Ascending aorta (tissue), 2 donors: ENCODE results near the gene LPAR1. TPM values are rescaled to one million over a fixed set of nuclear protein-coding genes. Genes with fewer than 3 reads are reported as not detected.

Experiments used
- DNase-seq, 2 donors: peaks; one replicate each; pipeline ENCODE4 v3.0.0-alpha.2; 2019; ENCODE audit warnings: low spot score in 2 of 2
- H3K27ac ChIP-seq, 2 donors: fragments of 200-600 bp; sonication (generic); one replicate each; pipeline ENCODE4 v1.5.1; 2016 to 2017; ENCODE audit warnings: mild to moderate bottlenecking in 1 of 2
- H3K27me3 ChIP-seq: fragments of 200-600 bp; sonication (generic); one replicate; pipeline ENCODE4 v1.5.1; 2017
- H3K36me3 ChIP-seq, 2 donors: fragments of 200-600 bp; sonication (generic); one replicate each; pipeline ENCODE4 v1.5.1; 2016
- H3K4me1 ChIP-seq, 2 donors: fragments of 200-600 bp; sonication (generic); one replicate each; pipeline ENCODE4 v1.5.1; 2016 to 2017; ENCODE audit warnings: mild to moderate bottlenecking in 1 of 2
- H3K4me3 ChIP-seq, 2 donors: fragments of 200-600 bp; sonication (generic); one replicate each; pipeline ENCODE4 v1.5.1; 2016 to 2017; ENCODE audit warnings: mild to moderate bottlenecking in 1 of 2
- H3K9me3 ChIP-seq, 2 donors: fragments of 200-600 bp; sonication (generic); one replicate each; pipeline ENCODE4 v1.5.1; 2016
- CTCF ChIP-seq, 3 experiments: fragments of 200-600 bp in 2 of 3; fragments of 450-650 bp in 1 of 3; sonication (generic) in 2 of 3; IDR thresholded peaks; one replicate each; pipeline ENCODE4 v1.5.1; 2016 to 2019; ENCODE audit warnings: antibody characterized with exemption in 3 of 3, mild to moderate bottlenecking in 1 of 3, moderate library complexity in 1 of 3
- intact Hi-C: fragments of 100-400 bp; cut with DNase I; formaldehyde crosslinking; loops from one replicate; pipeline ENCODE4 v1.15.1; 2023
- total RNA-seq: library from RNA; depleted of rRNA; stranded (reverse); fragments of >200 nt; gene quantifications from one replicate; pipeline ENCODE4 v1.1.0, GENCODE V29; 2016

Gene LPAR1
- total RNA-seq, 1 donor from 2014 or later = 35.4 TPM

DNA sequence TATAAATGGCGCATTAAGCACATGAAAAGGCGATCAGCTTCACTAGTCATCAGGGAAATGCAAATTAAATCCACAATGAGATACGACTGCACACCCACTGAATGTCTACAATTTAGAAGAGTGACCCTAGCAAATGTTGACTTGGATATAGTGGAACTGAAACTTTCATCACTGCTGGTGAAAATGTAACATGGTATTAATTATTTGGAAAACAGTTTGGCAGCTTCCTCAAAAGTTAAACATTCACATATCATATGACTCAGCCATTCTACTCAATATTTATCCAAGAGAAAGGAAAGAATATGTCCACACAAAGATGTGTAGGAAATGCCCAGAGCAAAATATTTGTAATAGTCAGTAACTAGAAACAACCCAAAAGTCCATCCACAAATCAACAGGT lies 146.5 kb downstream of the LPAR1 start:
- Histone ChIP-seq H3K27ac (peak overlapping the region; percentile 27 to 59), H3K9me3 (no peaks in the 10 kb centered on the region), H3K27me3 (no peaks in the 10 kb centered on the region), H3K4me1 (peaks cover 4 to 27% of the 10 kb centered on the region in 2 donors), H3K36me3 (no peaks in the 10 kb centered on the region), H3K4me3 (no peak overlapping the region)
- no peak for DNase-seq
- TF ChIP-seq CTCF (IDR thresholded peaks at IDR 0.05) = no peak
- intact Hi-C loops = no loop called here

DNA sequence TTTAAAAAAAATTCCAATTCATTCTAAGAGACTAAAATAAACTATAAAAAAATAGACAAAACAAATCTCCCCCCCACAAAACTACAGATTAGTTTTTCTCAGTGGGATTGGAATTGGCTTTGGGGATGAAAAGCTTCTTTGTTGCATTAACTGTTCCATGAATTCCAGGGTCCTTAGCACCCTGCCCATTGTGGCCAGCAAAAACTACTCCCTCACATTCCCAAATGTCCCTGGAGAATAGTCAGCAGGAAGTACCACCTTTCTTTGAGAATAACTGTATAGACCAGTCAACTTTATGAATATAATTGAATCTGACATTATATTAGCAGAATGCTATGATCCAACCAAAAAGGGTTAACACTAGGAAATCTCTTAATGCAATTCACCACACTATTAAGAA lies 147.9 kb downstream of the LPAR1 start:
- Histone ChIP-seq H3K27ac (peak overlapping the region; percentile 15 to 46), H3K4me1 (peaks cover 4 to 20% of the 10 kb centered on the region in 2 donors)
- TF ChIP-seq CTCF (IDR thresholded peaks at IDR 0.05) = no peak

GRCh38 chr9:110887276-110887675 lies 151.0 kb downstream of the LPAR1 start:
- TF ChIP-seq CTCF (IDR thresholded peaks at IDR 0.05) = no peak
- Histone ChIP-seq H3K4me1 (peaks cover 0 to 15% of the 10 kb centered on the region in 2 donors), H3K9me3 (no peaks in the 10 kb centered on the region), H3K36me3 (no peaks in the 10 kb centered on the region), H3K27ac (peak overlapping the region in 1 of 2 donors; percentile 49), H3K27me3 (no peaks in the 10 kb centered on the region), H3K4me3 (no peak overlapping the region)
- intact Hi-C loops = no loop called here
- DNase-seq = no peak

More for the DNA sequence above, 147.9 kb downstream of the LPAR1 start:
- Histone ChIP-seq H3K9me3 (no peaks in the 10 kb centered on the region), H3K36me3 (no peaks in the 10 kb centered on the region), H3K27me3 (no peaks in the 10 kb centered on the region), H3K4me3 (no peak overlapping the region)
- DNase-seq = no peak
- intact Hi-C loops = no loop called here

GRCh38 chr9:110886832-110887231 lies 151.4 kb downstream of the LPAR1 start:
- intact Hi-C loops = no loop called here
- H3K9me3 ChIP-seq = no peaks in the 10 kb centered on the region
- no peak for DNase-seq
- H3K4me3 ChIP-seq = no peak overlapping the region
- peak overlapping the region in 1 of 2 donors; percentile 49 for H3K27ac ChIP-seq
- peaks cover 0 to 15% of the 10 kb centered on the region in 2 donors for H3K4me1 ChIP-seq
- no peak for TF ChIP-seq CTCF (IDR thresholded peaks at IDR 0.05)
- H3K36me3 ChIP-seq = no peaks in the 10 kb centered on the region
- no peaks in the 10 kb centered on the region for H3K27me3 ChIP-seq

- H3K4me1 ChIP-seq = peaks cover 0 to 14% of the 10 kb centered on the region in 2 donors
- DNase-seq = no peak
- no peaks in the 10 kb centered on the region for H3K9me3 ChIP-seq
- intact Hi-C loops = loop anchor here (5.0 kb wide), 1 partner anchor 57 kb away; no protein-coding TSS in a partner anchor
- no peaks in the 10 kb centered on the region for H3K27me3 ChIP-seq
- no peak overlapping the region for H3K27ac ChIP-seq
- TF ChIP-seq CTCF (IDR thresholded peaks at IDR 0.05) = no peak
- H3K36me3 ChIP-seq = peaks cover 3 to 4% of the 10 kb centered on the region in 2 donors
- no peak overlapping the region for H3K4me3 ChIP-seq
Measured at GRCh38 chr9:110880189-110880588, 158.1 kb downstream of the LPAR1 start.

DNA sequence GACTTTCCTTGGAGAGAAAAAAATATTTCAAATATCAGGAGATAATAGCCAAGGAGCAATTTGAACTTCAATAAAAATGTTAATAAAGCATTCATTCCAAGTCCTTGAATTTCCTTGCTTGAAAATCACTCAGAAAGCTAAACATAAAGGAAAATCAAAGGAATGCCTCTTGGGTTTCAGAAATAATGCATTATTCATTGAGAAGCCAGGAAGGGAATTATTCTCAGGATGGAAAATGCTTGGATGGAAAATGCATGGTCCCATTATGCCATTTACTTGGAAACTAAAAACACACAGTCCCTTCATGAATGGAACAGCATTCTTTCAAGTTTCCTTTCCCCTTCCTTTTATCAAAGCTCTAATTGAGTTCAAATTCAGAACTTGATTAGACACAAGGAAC lies 160.9 kb downstream of the LPAR1 start:
- no peaks in the 10 kb centered on the region for H3K9me3 ChIP-seq
- intact Hi-C loops = no loop called here

More for the DNA sequence above, 160.9 kb downstream of the LPAR1 start:
- no peaks in the 10 kb centered on the region for H3K27me3 ChIP-seq
- peaks cover 0 to 12% of the 10 kb centered on the region in 2 donors for H3K4me1 ChIP-seq
- no peak for DNase-seq
- peak overlapping the region; percentile 21 to 52 for H3K27ac ChIP-seq
- no peak for TF ChIP-seq CTCF (IDR thresholded peaks at IDR 0.05)
- no peak overlapping the region for H3K4me3 ChIP-seq
- H3K36me3 ChIP-seq = peaks cover 7 to 8% of the 10 kb centered on the region in 2 donors
